ENCODE data around the gene RHOF. TPM values are rescaled to one million over a fixed set of nuclear protein-coding genes. Genes with fewer than 3 reads are reported as not detected.

The RHOF gene
- total and polyA plus RNA-seq, 2 of the 13 experiments (the other 11 are each of a cell fraction or from before 2014, with no cell fraction given), result 14.6 to 32.2 TPM

DNA sequence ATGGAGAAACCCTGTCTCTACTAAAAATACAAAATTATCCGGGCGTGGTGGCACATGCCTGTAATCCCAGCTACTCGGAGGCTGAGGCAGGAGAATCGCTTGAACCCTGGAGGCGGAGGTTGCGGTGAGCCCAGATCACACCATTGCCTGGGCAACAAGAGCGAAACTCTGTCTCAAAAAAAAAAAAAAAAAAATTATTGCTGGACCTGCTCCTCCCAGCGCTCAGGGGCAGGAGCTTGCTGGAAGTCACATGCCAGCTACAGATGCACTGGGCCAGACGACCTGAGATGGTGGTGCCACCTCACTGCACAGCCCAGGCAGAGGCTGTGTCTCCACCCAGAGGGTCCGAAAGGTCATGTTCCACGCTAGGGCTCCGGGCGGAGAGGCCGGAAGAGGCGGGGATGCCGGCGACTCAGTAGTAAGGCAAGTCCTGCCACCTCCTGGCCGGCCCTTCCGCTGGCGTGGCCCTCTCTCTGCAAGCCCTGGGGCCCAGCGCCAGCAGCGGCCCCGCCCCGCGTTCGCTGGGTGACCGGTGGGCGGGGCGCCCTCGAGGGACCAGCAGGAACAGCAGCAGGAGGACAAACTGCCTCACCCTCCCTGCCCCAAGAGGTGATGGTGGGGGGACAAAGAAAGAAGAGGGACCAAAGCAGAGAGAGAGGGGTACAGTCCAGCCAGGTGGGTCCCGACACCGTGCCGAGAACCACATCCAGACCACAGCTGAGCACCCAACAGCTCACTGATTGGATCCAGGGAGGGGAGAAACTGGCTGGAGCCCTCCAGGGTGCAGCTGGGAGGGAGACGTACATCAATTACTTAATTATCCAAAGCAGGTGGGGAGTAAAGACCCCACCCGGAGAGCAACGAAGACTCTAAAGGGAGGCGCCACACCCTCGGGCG, 3.6 kb upstream of the RHOF start (continued):
- no peak for TF ChIP-seq SAFB2 (CRISPR knock-in tag; IDR thresholded peaks at IDR 0.05; ENCODE audit: borderline replicate concordance, low read depth)
- no peak for TF ChIP-seq ZNF329 (CRISPR knock-in tag; IDR thresholded peaks at IDR 0.05; ENCODE audit: low read depth)
- peak; percentile 70; the same call in 1 of the 2 replicates for TF ChIP-seq CBX5 (CRISPR knock-in tag; IDR thresholded peaks at IDR 0.05; ENCODE audit: borderline replicate concordance)
- no peak for TF ChIP-seq TBL1XR1 (IDR thresholded peaks at IDR 0.05; ENCODE audit: borderline replicate concordance, low read length, partially characterized antibody)
- no peak for TF ChIP-seq SMAD9 (CRISPR knock-in tag; IDR thresholded peaks at IDR 0.05)
- no peak for TF ChIP-seq SMC3 (IDR thresholded peaks at IDR 0.05; ENCODE audit: low read length)
- TF ChIP-seq, protein P1, sequence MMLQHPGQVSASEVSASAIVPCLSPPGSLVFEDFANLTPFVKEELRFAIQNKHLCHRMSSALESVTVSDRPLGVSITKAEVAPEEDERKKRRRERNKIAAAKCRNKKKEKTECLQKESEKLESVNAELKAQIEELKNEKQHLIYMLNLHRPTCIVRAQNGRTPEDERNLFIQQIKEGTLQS (CRISPR knock-in tag; IDR thresholded peaks at IDR 0.05), result peak; percentile 56; the same call in 1 of the 2 replicates
- no peak for TF ChIP-seq BCLAF1 (IDR thresholded peaks at IDR 0.05)
- TF ChIP-seq CREB1 (IDR thresholded peaks at IDR 0.05), result peak; percentile 60
- no peak for TF ChIP-seq CREB1 (CRISPR knock-in tag; IDR thresholded peaks at IDR 0.05)
- TF ChIP-seq, protein P2, sequence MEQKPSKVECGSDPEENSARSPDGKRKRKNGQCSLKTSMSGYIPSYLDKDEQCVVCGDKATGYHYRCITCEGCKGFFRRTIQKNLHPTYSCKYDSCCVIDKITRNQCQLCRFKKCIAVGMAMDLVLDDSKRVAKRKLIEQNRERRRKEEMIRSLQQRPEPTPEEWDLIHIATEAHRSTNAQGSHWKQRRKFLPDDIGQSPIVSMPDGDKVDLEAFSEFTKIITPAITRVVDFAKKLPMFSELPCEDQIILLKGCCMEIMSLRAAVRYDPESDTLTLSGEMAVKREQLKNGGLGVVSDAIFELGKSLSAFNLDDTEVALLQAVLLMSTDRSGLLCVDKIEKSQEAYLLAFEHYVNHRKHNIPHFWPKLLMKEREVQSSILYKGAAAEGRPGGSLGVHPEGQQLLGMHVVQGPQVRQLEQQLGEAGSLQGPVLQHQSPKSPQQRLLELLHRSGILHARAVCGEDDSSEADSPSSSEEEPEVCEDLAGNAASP (CRISPR knock-in tag; IDR thresholded peaks at IDR 0.05; ENCODE audit: borderline replicate concordance), result peak; percentile 84
- no peak for TF ChIP-seq CENPT (CRISPR knock-in tag; IDR thresholded peaks at IDR 0.05; ENCODE audit: low read depth)
- TF ChIP-seq MTA1 (CRISPR knock-in tag; IDR thresholded peaks at IDR 0.05; ENCODE audit: borderline replicate concordance), result peak; percentile 73; the same call in 1 of the 2 replicates
- TF ChIP-seq, protein P3, sequence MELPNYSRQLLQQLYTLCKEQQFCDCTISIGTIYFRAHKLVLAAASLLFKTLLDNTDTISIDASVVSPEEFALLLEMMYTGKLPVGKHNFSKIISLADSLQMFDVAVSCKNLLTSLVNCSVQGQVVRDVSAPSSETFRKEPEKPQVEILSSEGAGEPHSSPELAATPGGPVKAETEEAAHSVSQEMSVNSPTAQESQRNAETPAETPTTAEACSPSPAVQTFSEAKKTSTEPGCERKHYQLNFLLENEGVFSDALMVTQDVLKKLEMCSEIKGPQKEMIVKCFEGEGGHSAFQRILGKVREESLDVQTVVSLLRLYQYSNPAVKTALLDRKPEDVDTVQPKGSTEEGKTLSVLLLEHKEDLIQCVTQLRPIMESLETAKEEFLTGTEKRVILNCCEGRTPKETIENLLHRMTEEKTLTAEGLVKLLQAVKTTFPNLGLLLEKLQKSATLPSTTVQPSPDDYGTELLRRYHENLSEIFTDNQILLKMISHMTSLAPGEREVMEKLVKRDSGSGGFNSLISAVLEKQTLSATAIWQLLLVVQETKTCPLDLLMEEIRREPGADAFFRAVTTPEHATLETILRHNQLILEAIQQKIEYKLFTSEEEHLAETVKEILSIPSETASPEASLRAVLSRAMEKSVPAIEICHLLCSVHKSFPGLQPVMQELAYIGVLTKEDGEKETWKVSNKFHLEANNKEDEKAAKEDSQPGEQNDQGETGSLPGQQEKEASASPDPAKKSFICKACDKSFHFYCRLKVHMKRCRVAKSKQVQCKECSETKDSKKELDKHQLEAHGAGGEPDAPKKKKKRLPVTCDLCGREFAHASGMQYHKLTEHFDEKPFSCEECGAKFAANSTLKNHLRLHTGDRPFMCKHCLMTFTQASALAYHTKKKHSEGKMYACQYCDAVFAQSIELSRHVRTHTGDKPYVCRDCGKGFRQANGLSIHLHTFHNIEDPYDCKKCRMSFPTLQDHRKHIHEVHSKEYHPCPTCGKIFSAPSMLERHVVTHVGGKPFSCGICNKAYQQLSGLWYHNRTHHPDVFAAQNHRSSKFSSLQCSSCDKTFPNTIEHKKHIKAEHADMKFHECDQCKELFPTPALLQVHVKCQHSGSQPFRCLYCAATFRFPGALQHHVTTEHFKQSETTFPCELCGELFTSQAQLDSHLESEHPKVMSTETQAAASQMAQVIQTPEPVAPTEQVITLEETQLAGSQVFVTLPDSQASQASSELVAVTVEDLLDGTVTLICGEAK (IDR thresholded peaks at IDR 0.05), result no peak
- TF ChIP-seq, protein P3 (CRISPR knock-in tag; IDR thresholded peaks at IDR 0.05), result no peak; the same call in 1 of the 2 replicates

Measured in HepG2 (cell line).